Measurements from ENCODE around the gene MCOLN3. TPM values are rescaled to one million over a fixed set of nuclear protein-coding genes. Genes with fewer than 3 reads are reported as not detected.

The MCOLN3 gene
- total RNA-seq = 1 to 10 TPM in 1 of 2 donors, under 1 TPM in 1; 0.98 to 1.1 TPM

- Histone ChIP-seq H3K4me1 (no peaks in the 10 kb centered on the region), H3K36me3 (no peaks in the 10 kb centered on the region), H3K27ac (no peak within 1 kb of the TSS), H3K9ac (ENCODE audit: low read depth in 2 of 2, low read length in 2 of 2) (peak within 1 kb of the TSS in 1 of 2 donors; percentile 43), H3K27me3 (peaks cover 33% of the 10 kb centered on the region), H3K9me3 (no peaks in the 10 kb centered on the region), H3K4me3 (peak within 1 kb of the TSS; percentile 55)
- TF ChIP-seq CTCF (IDR thresholded peaks at IDR 0.05) = no peak
- intact Hi-C loops (cut with DNase I) = no loop called here
- DNase-seq = peak; percentile 53
Measured at GRCh38 chr1:85048296-85049064, at the start of gene MCOLN3. TSS of gene MCOLN3 (minus strand) at chr1:85048500. CDS start at chr1:85045360, 3,140 bp downstream.

DNA sequence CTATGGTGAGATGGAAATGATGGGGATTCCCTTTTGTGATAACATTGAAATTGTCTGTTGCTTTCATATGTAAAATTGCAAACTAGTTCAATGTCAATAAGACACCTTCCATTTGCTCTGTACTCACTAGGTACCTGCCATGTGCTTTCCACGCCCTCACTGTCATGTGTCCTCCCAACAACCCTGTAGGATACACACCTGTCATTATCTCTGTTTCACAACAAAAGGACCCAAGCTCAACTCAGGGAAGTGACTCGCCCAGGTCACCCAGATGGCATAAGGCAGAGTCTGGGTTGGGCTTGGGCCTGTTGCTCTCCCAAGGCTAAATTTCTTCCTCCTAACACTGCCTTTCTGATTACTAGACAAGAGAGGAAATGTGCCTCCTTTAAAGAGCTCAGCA, 45.3 kb upstream of the MCOLN3 start:
- H3K4me1 ChIP-seq = no peaks in the 10 kb centered on the region
- no peaks in the 10 kb centered on the region for H3K27me3 ChIP-seq
- H3K36me3 ChIP-seq = no peaks in the 10 kb centered on the region
- H3K4me3 ChIP-seq = no peak overlapping the region
- DNase-seq = peak; percentile 53
- H3K27ac ChIP-seq = no peak overlapping the region
- TF ChIP-seq CTCF (IDR thresholded peaks at IDR 0.05) = no peak
- no peak overlapping the region for H3K9ac ChIP-seq (ENCODE audit: low read depth in 2 of 2, low read length in 2 of 2)
- no peaks in the 10 kb centered on the region for H3K9me3 ChIP-seq
- intact Hi-C loops (cut with DNase I) = no loop called here

DNA sequence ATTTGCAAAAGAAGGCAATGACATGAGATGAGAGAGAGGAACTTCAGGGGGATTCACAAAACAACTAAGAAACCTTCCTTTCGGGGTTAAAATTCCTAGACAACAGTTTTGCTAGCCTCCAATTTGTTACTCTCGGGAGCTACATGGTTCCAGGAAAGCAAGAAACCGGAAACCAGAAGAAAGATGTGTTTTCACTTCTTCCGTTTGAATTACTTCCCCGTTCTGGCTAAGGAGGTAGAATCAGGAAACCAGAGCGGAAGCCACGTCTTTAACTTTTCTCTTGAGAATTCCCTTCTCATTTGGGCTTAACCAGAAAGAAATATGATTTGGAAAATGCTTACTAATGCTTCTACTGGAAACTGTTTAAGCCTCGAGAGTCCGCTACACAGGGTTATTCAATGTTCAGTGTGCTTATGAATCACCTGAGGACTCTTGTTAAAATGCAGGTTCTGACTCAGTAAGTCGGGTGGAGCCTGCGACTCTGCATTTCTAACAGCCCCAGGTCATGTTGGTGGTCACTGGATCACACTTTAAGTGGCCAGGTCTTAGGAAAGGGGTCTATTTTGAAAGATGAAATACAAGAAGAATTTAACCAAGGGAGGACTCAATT, 43.5 kb upstream of the MCOLN3 start:
- intact Hi-C loops (cut with DNase I) = no loop called here
- Histone ChIP-seq H3K27me3 (no peaks in the 10 kb centered on the region), H3K4me3 (no peak overlapping the region), H3K27ac (no peak overlapping the region), H3K4me1 (no peaks in the 10 kb centered on the region), H3K9ac (ENCODE audit: low read depth in 2 of 2, low read length in 2 of 2) (no peak overlapping the region), H3K36me3 (no peaks in the 10 kb centered on the region), H3K9me3 (no peaks in the 10 kb centered on the region)
- TF ChIP-seq CTCF (IDR thresholded peaks at IDR 0.05) = no peak
- no peak for DNase-seq

DNA sequence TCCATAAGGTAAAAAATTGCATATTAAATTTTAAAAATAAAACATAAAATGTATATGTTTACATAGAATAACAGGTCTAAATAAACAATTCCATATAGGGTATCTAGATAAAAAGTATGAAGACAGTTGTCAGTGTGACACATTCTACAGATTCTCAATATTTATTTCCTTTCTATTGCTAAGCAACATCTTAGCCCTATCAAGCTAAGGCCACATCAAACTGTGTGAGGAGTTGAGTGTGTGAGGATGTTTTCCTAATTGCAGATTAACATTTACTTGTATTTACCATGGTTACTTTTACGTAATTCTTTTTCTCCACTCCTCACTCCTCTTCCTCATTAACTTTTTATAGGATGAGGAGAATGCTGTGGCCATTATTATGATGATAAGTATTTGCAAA, 41.9 kb upstream of the MCOLN3 start:
- intact Hi-C loops (cut with DNase I) = no loop called here
- Histone ChIP-seq H3K27ac (no peak overlapping the region), H3K4me3 (no peak overlapping the region), H3K9ac (ENCODE audit: low read depth in 2 of 2, low read length in 2 of 2) (no peak overlapping the region), H3K9me3 (no peaks in the 10 kb centered on the region), H3K4me1 (no peaks in the 10 kb centered on the region), H3K36me3 (no peaks in the 10 kb centered on the region), H3K27me3 (no peaks in the 10 kb centered on the region)
- no peak for TF ChIP-seq CTCF (IDR thresholded peaks at IDR 0.05)
- DNase-seq = no peak

DNA sequence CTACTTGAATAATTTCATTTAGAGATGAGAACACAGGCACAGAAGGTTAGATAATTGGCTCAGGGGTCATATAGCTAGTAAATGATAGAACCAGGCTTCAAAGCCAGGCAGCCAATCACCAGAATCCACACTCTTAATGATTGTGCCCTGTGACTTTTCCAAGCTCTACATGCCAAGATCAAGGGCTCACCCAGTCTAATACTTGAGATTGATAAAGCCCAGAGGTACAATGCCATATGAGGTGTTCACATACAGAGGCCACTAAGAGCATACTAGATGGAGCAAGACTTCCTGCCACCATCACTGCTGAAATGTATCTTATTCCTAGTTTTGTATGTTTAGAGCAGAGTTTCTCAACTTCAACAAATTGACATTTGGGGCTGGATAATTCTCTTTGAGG, 40.9 kb upstream of the MCOLN3 start:
- Histone ChIP-seq H3K27me3 (no peaks in the 10 kb centered on the region), H3K9me3 (no peaks in the 10 kb centered on the region), H3K27ac (no peak overlapping the region), H3K4me1 (no peaks in the 10 kb centered on the region), H3K4me3 (no peak overlapping the region), H3K9ac (ENCODE audit: low read depth in 2 of 2, low read length in 2 of 2) (no peak overlapping the region), H3K36me3 (no peaks in the 10 kb centered on the region)
- intact Hi-C loops (cut with DNase I) = loop anchor here (10.0 kb wide), 1 partner anchor 144 kb away; no protein-coding TSS in a partner anchor
- TF ChIP-seq CTCF (IDR thresholded peaks at IDR 0.05) = no peak
- DNase-seq = no peak
